HG03097 (cell line): ENCODE measurements around the gene SLC35G2.
"Not testable (repeated sequence)": the region's sequence is repeated elsewhere in the genome, so short reads cannot be mapped to it uniquely, and the experiment has no call there.

ENCODE experiments used
- ATAC-seq: cut with Tn5 transposase; IDR thresholded peaks from one replicate; pipeline ENCODE4 v1.9.1; 2021; ENCODE audit not compliant: unreplicated experiment, low FRiP score

SLC35G2 gene

DNA sequence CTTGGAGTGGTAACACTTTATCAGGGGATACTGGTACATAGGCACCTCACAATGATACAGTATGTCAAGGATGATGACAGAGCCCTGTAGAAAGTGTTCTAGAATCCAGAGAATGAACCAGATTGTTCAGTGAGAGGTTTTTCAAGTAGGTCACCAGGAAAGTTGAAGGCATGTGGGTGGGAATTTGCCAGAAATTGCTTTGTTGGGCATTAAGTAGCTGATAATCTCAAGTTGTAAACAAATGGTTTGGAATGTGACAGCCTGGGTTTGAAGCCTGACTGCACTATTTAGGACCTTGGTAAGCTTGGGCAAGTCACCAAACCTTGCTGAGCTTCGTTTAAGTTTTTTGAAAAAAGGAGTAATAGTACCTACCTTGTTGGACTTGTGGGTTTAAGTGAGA is 12.5 kb downstream of the SLC35G2 start:
- no peak for ATAC-seq

DNA sequence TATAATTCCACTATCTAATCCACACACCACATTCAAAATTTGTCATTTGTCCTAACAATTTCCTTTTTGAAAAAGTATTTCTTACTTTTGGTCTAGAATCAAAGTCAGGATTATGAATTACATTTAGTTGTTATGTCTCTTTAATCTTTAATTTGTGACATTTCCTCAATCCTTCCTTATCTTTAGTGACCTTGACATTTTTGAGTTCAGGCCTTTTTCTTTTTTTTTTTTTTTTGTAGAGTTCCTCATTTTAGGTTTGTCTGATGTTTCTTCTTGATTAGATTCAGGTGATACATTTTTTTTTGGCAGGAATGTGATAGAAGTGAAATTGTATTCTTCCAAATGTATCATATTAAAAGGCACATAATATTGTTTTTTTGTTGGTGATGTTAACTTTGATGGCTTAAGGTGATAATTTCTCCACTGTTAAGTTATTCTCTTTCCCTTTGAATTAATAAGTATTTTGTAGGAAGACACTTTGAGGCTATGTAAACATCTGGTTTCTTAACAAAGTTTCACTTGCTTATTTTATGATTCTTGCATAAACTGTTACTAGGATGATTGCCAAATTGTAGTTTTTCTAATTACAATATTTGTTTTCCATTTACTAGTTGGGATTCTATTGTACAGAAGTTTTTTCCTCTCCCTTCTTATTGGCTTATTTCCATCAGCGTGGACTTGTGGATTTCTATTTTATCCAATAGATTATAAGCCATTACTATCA is 16.3 kb downstream of the SLC35G2 start:
- ATAC-seq: no peak

DNA sequence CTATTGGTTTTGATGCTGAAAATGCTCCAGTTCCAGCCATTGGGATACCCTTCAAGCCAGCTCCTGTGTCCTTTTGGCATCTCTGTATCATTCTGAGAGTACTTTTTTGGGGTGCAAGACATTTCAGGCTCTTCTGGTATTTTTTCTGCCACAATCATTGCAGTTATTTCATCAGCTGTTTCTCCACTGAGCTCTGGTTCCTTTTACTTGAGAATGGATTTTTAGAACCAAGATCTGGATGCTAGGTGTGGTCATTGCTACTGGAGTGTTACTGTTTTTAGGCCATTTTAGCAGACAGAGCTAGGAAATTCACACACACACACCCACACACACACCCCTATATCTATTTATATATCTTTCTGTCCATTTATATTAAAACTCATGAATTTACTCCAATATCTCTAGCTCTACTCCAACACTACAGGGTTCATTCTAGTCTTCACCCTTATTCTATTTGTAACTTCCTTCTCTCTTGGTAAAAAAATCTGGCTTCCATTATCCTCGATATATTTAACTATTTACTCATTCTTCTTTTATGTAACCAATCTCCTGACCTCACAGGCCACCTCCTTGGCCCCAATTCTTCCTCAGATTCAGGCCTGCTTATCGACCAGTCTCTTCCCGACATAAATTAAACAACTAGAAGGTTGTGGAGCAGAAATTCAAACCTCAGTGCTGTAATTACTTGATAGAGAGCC is 17.0 kb downstream of the SLC35G2 start:
- ATAC-seq: no peak

DNA sequence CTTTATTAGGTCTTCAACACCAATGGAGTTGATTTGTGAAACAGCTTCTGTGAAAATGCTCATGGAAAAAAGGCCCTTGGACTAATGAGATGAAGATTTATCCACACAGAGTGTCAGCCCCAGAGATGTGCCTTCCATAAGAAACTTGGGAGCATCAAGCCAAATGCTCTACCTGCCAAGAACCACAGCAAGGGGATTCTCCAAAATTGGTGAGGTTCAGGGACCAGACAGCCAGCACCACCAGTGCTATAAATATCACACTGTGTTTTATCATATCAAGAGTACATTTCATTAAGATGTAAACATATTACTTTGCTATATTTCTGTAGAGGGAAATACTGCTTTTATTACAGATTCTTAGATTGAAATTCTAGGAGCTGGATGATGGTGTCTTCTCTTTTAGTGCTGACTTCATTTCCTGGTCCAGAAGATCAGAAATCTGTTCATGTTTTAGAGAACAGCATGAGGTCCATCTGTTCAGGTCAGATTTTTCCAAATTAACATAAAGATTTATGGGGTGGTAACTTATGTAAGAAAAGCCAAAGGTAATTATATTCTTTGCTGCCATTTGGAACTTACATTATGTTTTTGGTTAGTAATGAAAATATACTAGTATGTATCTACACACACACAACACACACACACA is 17.7 kb downstream of the SLC35G2 start:
- ATAC-seq: no peak

DNA sequence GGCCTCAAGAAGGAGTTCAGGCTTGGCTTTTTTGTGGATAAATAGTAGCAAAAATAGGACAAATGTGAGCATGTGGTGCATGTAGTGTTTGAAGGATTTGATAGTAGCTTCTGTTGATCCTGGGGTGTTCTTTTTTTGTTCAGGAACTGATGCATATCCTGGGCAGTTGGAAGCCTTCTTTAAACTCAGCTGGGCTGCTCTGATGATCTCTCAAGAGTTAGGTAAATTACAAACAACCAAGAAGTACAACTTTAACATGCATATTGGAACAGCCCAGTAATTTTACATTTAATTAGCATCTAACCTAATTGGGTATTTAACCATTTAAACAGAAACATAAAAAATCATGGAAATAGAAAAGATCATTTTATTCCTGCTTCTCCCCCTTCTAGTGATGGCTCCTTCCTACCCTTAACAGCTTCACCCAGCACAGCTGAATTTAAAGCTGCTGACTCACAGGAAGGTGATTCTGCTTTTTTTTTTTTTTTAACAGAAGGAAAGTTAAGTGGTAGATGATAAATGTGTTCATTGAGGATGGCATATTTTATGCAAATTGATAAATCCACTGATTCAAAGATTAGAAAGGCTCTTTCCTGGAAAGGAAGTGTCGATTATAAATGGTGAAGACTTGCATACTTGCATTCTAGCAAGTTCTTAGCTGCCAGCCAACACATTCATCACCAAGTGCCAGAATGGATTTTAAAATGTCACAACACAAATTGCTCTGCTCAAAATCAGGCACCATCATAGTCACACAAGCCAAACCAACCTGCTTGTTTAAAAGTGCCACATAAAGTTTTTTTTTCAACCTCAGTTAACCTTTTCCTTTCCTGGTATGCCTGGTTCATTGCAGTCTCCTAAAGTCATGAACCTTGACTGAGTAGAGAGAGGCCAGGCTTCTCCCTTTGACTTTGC is 20.0 kb downstream of the SLC35G2 start:
- ATAC-seq: no peak

DNA sequence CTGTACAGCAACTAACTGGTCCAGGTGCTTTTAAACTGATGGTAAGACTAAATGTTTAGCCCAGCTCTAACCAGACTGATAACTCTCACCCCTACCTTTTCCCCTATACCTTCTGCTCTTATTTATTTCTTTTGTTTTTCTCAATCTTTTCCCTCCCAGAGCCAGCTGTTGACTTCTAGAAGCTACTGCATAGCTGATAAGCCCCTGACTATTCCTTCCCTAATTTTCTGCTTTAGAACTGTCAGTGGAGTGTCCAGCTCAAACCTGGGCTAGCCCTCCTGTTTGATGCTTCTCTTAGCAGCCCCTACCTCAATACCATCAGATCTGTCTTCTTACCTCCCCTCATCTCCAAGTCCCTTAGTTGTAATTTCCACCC is 20.6 kb downstream of the SLC35G2 start:
- ATAC-seq: no peak

DNA sequence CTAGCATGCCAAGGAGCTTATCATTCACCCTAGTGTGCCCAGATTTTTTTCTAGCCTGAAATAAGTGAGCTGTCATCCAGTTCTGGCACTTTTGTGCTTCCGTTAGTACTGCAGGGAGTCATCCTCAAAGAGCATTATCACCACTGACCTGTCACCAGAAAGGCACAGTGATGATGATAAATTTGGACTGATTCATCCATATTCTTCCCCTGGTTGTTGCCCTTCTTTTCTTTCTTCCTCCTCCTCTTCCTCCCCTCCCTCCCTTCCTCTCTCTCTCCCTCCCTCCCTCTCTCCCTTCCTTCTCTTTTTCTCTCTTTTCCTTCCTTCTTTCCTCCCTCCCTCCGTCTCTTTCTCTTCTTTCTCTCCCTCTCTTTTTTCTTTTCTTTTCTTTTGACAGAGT is 21.3 kb downstream of the SLC35G2 start:
- ATAC-seq: no peak

DNA sequence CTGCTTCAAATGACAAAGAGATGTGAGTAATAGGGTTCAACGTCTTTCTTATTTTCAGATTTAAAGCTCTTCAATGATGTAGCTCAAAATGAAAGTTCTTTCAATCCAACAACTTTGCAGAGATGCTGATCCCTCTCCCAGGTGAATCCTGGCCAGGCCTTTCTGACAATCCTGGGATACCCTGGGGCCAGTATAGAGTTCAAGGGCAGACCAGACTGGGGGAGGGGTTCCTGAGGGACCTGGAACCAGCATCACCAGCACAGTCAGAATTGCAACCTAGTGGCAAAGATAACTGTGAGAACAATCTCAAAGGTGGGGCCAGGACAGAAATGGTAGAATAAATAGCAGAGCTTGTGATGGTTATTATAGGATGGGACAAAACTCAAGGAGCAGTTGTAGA is 23.4 kb downstream of the SLC35G2 start:
- ATAC-seq: no peak

DNA sequence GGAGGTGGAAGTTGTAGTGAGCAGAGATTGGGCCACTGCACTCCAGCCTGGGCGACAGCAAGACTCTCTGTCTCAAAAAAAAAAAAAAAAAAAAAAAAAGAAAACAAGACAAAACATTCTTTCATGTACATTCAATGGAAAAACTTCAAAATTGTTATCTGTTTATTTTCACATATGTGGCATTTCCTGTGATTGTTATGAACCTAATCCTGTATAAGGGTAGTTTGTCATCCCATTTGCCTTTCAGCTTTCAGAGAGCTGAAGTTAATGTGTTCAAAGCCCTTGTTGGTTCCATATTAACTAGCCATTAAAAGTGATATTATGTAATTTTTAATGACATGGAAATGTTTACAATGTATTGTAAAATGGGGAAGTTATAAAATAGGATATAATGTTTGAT is 25.8 kb downstream of the SLC35G2 start:
- no peak for ATAC-seq

DNA sequence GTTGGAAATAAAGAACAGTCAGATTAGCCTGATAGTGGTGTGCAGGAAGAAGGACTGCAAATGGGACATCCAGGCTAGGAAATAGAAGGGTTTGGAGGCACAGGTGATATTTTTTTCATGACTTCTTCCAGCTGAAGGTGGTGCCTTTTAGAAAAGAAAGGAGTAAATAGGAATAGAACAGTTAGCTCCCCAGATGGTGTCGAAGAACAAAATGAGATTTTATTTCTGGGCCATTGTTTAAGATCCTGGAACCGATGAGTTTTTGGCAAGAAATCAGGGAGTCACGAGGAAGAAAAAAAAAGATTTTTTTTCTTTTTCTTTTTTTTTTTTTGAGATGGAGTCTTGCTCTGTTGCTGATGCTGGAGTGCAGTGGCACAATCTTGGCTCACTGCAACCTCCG is 33.3 kb downstream of the SLC35G2 start:
- ATAC-seq: no peak

DNA sequence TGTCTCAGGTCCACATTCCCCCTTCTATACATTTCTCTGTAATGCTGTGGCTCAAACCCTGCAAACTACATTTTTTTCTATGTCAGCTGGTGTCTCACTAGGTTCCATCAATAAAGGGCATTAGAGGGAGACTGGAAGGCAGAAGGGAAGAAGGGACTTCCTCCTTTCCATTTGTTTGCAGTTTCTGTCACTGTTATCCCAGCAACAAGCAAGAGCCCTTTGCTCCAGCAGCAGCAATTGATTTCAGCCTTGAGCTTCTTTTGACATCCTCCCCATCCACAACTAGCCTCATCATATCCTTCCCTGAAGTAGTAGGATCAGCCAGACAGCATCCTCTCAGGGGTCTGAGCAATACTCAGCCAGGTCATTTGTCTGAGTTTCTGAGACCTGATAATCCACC is 37.7 kb downstream of the SLC35G2 start:
- ATAC-seq: no peak

DNA sequence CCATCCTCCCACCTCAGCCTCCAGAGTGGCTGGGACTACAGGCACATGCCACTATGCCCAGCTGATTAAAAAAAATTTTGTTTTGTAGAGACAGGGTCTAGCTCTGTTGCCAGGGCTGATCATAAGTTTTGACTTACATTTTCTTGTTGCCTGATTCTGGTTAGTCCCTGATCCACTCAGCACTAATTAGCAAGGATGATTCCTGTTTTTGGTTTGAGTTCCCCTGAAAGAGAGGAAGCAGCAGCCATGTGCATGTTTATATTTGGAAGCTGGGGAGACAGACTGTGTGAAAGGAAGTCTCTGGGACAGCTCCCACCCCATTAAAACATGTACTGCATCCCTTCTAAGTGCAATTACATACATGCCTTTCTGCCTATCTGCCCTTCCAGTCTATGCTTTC is 39.5 kb downstream of the SLC35G2 start:
- no peak for ATAC-seq

DNA sequence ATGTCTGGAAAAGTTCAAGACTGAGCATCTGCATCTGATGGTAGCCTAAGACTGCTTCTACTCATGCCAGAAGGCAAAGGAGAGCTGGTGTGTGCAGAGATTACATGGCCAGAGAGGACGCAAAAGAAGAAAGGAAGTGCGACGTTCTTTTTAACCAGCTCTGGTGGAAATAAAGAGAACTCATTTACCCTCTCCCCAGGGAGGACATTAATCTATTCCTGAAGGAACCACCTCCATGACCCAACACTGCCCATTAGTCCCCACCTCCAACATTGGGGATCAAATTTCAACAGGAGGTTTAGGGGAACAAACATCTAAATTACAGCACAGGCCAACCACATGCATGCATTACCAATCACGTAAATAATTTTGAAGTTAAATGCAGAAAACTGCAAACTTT is 41.6 kb downstream of the SLC35G2 start:
- ATAC-seq: no peak

DNA sequence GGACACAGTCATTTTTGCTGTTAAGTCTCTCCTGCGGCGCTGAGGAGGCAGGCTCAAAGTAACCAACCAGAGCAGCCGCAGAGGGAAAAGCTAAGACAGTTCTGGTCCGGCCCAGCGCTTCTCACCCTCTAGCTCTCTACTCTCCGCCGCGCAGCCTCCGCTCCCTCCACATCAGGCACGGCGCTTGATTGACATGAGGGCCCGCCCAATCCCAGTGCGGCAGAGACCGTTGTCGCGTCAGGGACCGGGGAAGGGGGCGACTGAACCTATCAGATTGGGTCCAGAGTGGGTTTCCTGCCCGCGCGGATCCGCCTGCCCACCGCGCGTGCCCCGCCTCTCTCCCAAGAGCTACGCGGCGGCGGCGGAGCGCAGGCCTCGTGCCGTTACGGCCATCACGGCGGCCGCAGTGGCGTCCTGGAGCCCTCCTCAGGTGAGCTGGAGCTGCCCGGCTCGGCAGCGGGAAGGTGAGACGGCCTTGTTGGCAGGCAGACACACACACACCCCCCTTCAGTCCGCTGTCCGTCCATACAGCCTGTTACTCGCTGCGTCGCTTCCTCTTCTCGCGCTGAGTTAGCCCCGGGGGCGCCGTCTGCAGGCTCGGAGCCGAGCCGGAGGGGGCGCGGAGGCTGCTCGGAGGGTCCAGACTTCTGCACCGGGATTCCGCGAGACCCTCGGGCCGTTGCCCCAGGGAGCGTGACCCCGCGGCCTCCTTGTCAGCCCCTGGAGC is 43.1 kb downstream of the SLC35G2 start, which contains the start of gene NCK1:
NCK1 (plus strand) TSS at position 319 of the 727 bp plus-strand sequence. CDS start 65,794 bp downstream, outside the sequence.
- peak; percentile 96 for ATAC-seq

DNA sequence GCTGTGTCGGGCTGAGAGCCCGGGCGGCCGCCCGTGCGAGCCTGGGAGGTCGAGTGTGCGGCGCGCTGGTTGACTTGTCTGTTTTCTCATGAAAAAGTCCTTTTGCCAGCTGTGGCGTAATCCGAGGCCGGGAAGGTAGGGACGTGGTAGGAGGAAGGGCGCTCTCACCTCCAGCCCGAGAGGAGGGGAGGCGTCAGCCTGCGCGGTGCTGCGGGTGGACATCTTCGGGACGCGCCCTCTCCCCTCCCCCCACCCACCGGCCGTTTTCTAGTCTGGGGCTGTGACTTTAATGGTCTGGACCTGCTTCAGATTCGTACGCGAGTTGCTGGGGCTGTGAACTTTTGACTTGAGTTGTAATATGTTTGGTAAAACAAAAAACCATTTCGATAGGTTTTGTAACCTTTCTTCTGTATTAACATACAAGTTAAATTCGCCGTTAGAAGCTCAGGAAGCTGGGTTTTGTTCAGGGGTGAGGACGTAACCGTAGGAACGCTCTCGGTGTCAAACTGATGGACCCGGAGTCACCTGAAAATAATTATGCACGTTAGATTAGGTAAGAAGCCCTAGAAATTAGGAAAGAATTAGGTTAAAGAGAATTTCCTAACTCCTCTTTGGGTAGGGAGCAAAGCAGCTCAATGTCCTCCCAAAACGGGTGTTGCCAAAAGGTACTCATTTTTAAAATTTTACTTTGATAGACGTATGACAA is 43.8 kb downstream of the SLC35G2 start:
- ATAC-seq: peak; percentile 17

DNA sequence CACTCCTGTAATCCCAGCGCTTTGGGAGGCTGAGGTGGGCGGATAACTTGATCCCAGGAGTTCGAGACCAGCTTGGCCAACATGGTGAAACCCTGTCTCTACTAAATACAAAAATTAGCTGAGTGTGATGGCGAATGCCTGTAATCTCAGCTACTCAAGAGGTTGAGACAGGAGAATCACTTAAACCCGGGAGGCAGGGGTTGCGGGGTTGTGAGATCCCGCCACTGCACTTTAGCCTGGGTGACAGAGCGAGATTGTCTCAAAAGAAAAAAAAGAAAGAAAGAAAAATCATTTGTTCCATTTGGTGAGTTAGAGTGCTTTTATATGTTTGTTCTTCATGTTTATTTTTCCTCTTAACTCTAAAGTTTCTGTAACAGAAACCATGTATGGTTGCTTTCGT is 50.4 kb downstream of the SLC35G2 start:
- no peak for ATAC-seq

DNA sequence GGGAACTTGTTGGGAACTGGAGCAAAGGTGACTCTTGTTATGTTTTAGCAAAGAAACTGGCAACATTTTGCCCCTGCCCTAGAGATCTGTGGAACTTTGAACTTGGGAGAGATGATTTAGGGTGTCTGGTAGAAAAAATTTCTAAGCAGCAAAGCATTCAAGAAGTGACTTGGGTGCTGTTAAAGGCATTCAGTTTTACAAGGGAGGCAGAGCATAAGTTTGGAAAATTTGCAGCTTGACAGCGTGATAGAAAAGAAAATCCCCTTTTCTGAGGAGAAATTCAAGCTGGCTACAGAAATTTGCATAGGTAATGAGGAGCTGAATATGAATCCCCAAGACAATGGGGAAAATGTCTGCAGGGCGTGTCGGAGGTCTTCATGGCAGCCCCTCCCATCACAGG is 53.3 kb downstream of the SLC35G2 start:
- not testable (repeated sequence) for ATAC-seq

DNA sequence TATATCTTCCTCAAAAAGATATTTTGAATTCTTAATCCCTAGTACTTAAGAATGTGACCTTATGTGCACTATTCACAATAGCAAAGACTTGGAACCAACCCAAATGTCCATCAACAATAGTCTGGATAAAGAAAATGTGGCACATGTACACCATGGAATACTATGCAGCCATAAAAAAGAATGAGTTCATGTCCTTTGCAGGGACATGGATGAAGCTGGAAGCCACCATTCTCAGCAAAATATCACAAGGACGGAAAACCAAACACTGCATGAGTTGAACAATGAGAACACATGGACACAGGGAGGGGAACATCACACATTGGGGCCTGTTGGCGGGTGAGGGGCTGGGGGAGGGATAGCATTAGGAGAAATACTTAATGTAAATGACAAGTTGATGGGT is 60.6 kb downstream of the SLC35G2 start:
- ATAC-seq: not testable (repeated sequence)

DNA sequence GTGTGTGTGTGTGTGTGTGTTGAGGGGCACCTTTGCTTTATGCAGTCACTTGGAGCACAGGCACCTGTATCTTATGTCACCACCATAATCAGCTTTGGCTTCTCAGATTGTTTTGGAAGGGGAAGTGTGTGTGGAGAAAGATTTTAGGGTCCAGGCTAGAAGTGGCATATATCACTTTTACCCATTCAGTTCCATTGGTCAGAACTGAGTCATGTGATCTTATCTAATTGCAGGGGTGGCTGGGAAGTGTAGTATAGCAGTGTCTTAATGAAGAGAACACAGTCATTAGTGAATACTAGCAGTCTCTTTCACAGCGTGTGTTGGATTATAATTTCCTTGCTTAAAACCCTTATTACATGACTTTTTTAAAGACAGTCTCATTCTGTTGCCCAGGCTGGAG is 63.6 kb downstream of the SLC35G2 start:
- no peak for ATAC-seq
